ENCODE measurements around the gene SELENBP1. TPM values are rescaled to one million over a fixed set of nuclear protein-coding genes. Genes with fewer than 3 reads are reported as not detected.

SELENBP1 gene
- polyA plus RNA-seq, 1 of the 3 experiments (the other 2 are of a cell fraction) = 0.16 TPM

DNA sequence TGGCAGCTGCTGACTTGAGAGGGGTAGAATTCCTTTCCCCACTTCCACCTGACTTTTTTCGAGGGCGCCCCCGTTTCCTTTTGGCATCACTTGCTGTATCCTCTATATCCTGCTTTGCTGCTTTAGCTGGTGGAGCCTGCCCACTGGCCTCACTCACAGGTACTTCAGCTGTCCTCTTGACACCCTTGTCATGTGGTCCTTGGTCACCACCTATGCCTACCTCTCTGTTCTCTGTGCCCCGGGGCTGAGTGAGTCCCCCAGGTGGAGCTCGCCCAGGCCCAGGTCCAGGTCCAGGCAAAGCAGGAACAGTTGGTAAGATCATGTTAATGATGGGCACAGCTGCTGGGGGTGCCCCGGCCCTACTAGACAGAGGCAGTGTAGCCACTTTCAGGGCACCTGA is 29.9 kb downstream of the SELENBP1 start (continued):
- TF ChIP-seq, protein P1, sequence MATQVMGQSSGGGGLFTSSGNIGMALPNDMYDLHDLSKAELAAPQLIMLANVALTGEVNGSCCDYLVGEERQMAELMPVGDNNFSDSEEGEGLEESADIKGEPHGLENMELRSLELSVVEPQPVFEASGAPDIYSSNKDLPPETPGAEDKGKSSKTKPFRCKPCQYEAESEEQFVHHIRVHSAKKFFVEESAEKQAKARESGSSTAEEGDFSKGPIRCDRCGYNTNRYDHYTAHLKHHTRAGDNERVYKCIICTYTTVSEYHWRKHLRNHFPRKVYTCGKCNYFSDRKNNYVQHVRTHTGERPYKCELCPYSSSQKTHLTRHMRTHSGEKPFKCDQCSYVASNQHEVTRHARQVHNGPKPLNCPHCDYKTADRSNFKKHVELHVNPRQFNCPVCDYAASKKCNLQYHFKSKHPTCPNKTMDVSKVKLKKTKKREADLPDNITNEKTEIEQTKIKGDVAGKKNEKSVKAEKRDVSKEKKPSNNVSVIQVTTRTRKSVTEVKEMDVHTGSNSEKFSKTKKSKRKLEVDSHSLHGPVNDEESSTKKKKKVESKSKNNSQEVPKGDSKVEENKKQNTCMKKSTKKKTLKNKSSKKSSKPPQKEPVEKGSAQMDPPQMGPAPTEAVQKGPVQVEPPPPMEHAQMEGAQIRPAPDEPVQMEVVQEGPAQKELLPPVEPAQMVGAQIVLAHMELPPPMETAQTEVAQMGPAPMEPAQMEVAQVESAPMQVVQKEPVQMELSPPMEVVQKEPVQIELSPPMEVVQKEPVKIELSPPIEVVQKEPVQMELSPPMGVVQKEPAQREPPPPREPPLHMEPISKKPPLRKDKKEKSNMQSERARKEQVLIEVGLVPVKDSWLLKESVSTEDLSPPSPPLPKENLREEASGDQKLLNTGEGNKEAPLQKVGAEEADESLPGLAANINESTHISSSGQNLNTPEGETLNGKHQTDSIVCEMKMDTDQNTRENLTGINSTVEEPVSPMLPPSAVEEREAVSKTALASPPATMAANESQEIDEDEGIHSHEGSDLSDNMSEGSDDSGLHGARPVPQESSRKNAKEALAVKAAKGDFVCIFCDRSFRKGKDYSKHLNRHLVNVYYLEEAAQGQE (IDR thresholded peaks at IDR 0.05; ENCODE audit: low read depth, low read length) = no peak
- no peak for TF ChIP-seq POLR2AphosphoS5 (IDR thresholded peaks at IDR 0.05; ENCODE audit: low read depth, low read length)
- TF ChIP-seq TAF1 (IDR thresholded peaks at IDR 0.05; ENCODE audit: borderline replicate concordance, low read depth, low read length) = no peak

DNA sequence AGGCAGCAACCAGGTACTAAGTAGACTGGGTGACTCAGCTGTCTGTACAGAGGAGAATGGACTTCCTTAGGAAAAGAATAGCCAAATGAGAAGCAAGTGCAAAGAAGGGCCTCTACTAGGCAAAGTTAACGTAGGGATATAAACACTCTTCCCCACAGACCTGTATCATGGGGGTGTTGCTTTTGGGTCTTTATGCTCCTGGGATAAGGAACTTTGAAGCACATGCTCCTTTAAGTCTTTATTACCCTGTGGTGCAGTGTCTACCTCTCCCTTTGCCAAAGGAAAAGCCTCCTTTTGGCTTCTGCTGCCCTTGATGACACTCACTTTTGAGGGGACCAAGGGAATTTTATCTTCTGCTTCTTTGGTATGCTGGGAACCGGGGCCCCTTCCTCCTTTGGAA is 30.5 kb downstream of the SELENBP1 start:
- Histone ChIP-seq H3K4me1 (ENCODE audit: control insufficient read depth in 1 of 2, insufficient read depth in 2 of 2, low read depth in 1 of 2, low read length in 1 of 2) (peaks cover 8 to 9% of the 10 kb centered on the region in 2 experiments; a peak in 2 of 4 replicates), H3K9me3 (no peaks in the 10 kb centered on the region), H3K4me3 (ENCODE audit: low read depth in 2 of 2, low read length in 1 of 2) (no peak overlapping the region), H3K9ac (no peak overlapping the region), H3K9me2 (no peaks in the 10 kb centered on the region), H3K27ac (ENCODE audit: low read depth in 2 of 2, low read length in 1 of 2) (peak overlapping the region in 1 of 2 experiments; percentile 58; a peak in 1 of 4 replicates), H3K27me3 (ENCODE audit: insufficient read depth) (no peaks in the 10 kb centered on the region), H3F3A (replicated peaks; ENCODE audit: insufficient read depth) (peaks cover 11% of the 10 kb centered on the region), H3K36me3 (replicated peaks in 1 of 2; ENCODE audit: control insufficient read depth in 1 of 2, insufficient read depth in 2 of 2, low read length in 1 of 2) (peaks cover 6 to 34% of the 10 kb centered on the region in 2 experiments), H2AFZ (ENCODE audit: low read depth) (no peak overlapping the region), H4K20me1 (ENCODE audit: insufficient read depth) (no peaks in the 10 kb centered on the region), H3K79me2 (ENCODE audit: insufficient read depth) (peaks cover 7% of the 10 kb centered on the region), H3K4me2 (no peak overlapping the region)
- no peak for DNase-seq
- no peak for TF ChIP-seq EP300 (IDR thresholded peaks at IDR 0.05; ENCODE audit: borderline replicate concordance in 1 of 2, low read depth in 1 of 2, low read length in 1 of 2)
- TF ChIP-seq, protein P1 (IDR thresholded peaks at IDR 0.05; ENCODE audit: low read depth, low read length) = no peak
- TF ChIP-seq, protein P2, sequence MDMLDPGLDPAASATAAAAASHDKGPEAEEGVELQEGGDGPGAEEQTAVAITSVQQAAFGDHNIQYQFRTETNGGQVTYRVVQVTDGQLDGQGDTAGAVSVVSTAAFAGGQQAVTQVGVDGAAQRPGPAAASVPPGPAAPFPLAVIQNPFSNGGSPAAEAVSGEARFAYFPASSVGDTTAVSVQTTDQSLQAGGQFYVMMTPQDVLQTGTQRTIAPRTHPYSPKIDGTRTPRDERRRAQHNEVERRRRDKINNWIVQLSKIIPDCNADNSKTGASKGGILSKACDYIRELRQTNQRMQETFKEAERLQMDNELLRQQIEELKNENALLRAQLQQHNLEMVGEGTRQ (IDR thresholded peaks at IDR 0.05; ENCODE audit: borderline replicate concordance, low read depth, low read length) = no peak
- no peak for TF ChIP-seq CHD2 (IDR thresholded peaks at IDR 0.05; ENCODE audit: low read length, partially characterized antibody)
- no peak for TF ChIP-seq RAD21 (IDR thresholded peaks at IDR 0.05; ENCODE audit: low read length)
- no peak for TF ChIP-seq NRF1 (IDR thresholded peaks at IDR 0.05; ENCODE audit: low read depth, low read length)
- no peak for TF ChIP-seq GABPA (IDR thresholded peaks at IDR 0.05; ENCODE audit: low read depth)
- no peak for TF ChIP-seq ELF1 (IDR thresholded peaks at IDR 0.05)
- TF ChIP-seq, protein P3, sequence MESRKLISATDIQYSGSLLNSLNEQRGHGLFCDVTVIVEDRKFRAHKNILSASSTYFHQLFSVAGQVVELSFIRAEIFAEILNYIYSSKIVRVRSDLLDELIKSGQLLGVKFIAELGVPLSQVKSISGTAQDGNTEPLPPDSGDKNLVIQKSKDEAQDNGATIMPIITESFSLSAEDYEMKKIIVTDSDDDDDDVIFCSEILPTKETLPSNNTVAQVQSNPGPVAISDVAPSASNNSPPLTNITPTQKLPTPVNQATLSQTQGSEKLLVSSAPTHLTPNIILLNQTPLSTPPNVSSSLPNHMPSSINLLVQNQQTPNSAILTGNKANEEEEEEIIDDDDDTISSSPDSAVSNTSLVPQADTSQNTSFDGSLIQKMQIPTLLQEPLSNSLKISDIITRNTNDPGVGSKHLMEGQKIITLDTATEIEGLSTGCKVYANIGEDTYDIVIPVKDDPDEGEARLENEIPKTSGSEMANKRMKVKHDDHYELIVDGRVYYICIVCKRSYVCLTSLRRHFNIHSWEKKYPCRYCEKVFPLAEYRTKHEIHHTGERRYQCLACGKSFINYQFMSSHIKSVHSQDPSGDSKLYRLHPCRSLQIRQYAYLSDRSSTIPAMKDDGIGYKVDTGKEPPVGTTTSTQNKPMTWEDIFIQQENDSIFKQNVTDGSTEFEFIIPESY (IDR thresholded peaks at IDR 0.05; ENCODE audit: borderline replicate concordance, low read depth) = no peak
- TF ChIP-seq, protein P4, sequence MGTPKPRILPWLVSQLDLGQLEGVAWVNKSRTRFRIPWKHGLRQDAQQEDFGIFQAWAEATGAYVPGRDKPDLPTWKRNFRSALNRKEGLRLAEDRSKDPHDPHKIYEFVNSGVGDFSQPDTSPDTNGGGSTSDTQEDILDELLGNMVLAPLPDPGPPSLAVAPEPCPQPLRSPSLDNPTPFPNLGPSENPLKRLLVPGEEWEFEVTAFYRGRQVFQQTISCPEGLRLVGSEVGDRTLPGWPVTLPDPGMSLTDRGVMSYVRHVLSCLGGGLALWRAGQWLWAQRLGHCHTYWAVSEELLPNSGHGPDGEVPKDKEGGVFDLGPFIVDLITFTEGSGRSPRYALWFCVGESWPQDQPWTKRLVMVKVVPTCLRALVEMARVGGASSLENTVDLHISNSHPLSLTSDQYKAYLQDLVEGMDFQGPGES (IDR thresholded peaks at IDR 0.05; ENCODE audit: low read depth, low read length) = no peak
- no peak for TF ChIP-seq TEAD4 (IDR thresholded peaks at IDR 0.05; ENCODE audit: borderline replicate concordance, insufficient read depth)
- no peak for TF ChIP-seq FOXJ3 (CRISPR knock-in tag; IDR thresholded peaks at IDR 0.05)
- no peak for TF ChIP-seq GATA2 (CRISPR knock-in tag; IDR thresholded peaks at IDR 0.05)
- TF ChIP-seq RCOR1 (IDR thresholded peaks at IDR 0.05; ENCODE audit: low read length) = no peak
- no peak for TF ChIP-seq NFIC (IDR thresholded peaks at IDR 0.05; ENCODE audit: borderline replicate concordance)
- TF ChIP-seq JUND (IDR thresholded peaks at IDR 0.05) = no peak
- no peak for TF ChIP-seq POLR2AphosphoS5 (IDR thresholded peaks at IDR 0.05; ENCODE audit: low read depth, low read length)
- TF ChIP-seq FOXM1 (IDR thresholded peaks at IDR 0.05; ENCODE audit: low read depth) = no peak
- 92% methylated on average over 2 of the region's 2 CpGs for WGBS (ENCODE audit: low lambda C conversion rate)
- ChIA-PET POLR2A (no interaction called here), CTCF (interaction anchor here (2.5 to 11.2 kb wide), 4 partner anchors 10 to 47 kb away, joined by 34 to 309 read pairs (median 114); partner anchors contain the start of gene PI4KB)
